ENCODE results near the gene CABP1.

CABP1 gene

DNA sequence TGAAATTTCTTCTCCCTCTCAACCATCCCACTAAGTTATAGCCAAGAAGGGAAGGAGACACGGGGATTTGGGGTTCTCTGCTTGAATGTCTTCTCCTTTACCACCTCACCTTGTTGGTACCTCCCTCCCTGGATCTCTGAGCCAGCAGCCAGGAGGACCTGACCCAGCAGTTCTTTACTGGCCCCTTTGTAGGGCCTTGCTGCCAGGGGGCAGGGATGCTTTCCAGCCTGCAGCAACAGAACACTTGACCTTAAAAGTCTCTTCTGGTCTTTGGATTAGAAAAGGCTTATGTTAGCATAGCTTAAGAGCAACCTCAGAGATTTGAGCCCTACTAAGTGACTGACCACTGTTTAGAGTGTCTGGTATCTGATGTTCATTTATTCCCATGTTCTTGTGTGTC, 56.9 kb downstream of the CABP1 start:
- no peak overlapping the region for H4K5ac ChIP-seq (ENCODE audit: low read length)
- H3K9ac ChIP-seq (ENCODE audit: low read length) = no peak overlapping the region
- WGBS (ENCODE audit: extremely low coverage, insufficient coverage, low lambda C conversion rate) = no CpG with 5 or more reads among the region's 1 CpG
- peaks cover 13% of the 10 kb centered on the region for H3K79me2 ChIP-seq (ENCODE audit: control insufficient read depth, insufficient read depth, low read length)
- DNase-seq = no peak
- H4K8ac ChIP-seq (ENCODE audit: low read depth, low read length) = no peak overlapping the region
- H2AK5ac ChIP-seq (ENCODE audit: low read length) = no peak overlapping the region
- no peak overlapping the region for H3K4me3 ChIP-seq (ENCODE audit: low read length)
- H3K36me3 ChIP-seq (ENCODE audit: control insufficient read depth, insufficient read depth, low read length) = peaks cover 23% of the 10 kb centered on the region
- H3K27ac ChIP-seq (ENCODE audit: low read depth, low read length) = no peak overlapping the region
- peaks cover 15% of the 10 kb centered on the region for H3K79me1 ChIP-seq (ENCODE audit: low read length)
- no peak overlapping the region for H2BK15ac ChIP-seq (replicated peaks; ENCODE audit: low read depth)
- no peak overlapping the region for H2BK120ac ChIP-seq (ENCODE audit: low read depth, low read length)
- no peak overlapping the region for H3K56ac ChIP-seq (ENCODE audit: low read length)
- H3K27me3 ChIP-seq (ENCODE audit: insufficient read depth, low read length, poor library complexity) = no peaks in the 10 kb centered on the region
- no peak overlapping the region for H2BK5ac ChIP-seq (ENCODE audit: low read length)
- no peak overlapping the region for H3K18ac ChIP-seq (ENCODE audit: low read length)
- no peak overlapping the region for H3K4me2 ChIP-seq (ENCODE audit: low read length)
- H3K4ac ChIP-seq (ENCODE audit: low read depth, low read length) = no peak overlapping the region
- H3K23ac ChIP-seq (ENCODE audit: low read length) = no peak overlapping the region
- H3K4me1 ChIP-seq (ENCODE audit: control insufficient read depth, low read depth, low read length) = no peaks in the 10 kb centered on the region

DNA sequence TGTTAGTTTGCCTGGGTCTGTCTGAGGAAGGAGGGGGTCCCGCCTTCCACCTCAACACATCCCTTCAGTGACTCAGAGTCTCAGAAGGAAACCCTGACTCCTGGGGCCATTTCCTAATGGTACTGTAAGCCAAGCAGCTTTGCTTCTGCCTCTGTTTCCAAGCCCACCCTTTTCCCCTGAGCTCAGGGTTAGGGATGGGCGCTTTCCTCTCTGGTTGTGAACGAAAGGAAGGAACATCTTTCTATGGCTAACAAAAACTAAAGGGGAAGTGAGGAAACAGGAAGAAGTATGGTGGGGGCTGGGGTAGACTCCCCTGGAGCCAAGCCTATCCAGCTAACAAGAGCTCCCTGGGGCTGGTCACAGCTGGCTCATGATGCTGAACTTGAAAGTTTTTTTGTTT, 58.2 kb downstream of the CABP1 start:
- WGBS (ENCODE audit: extremely low coverage, insufficient coverage, low lambda C conversion rate) = no CpG with 5 or more reads among the region's 3 CpGs
- Histone ChIP-seq H3K9ac (ENCODE audit: low read length) (no peak overlapping the region), H3K4me2 (ENCODE audit: low read length) (no peak overlapping the region), H4K8ac (ENCODE audit: low read depth, low read length) (no peak overlapping the region), H3K18ac (ENCODE audit: low read length) (no peak overlapping the region), H3K27me3 (ENCODE audit: insufficient read depth, low read length, poor library complexity) (no peaks in the 10 kb centered on the region), H3K4me3 (ENCODE audit: low read length) (no peak overlapping the region), H2AK5ac (ENCODE audit: low read length) (no peak overlapping the region), H3K4ac (ENCODE audit: low read depth, low read length) (no peak overlapping the region), H2BK120ac (ENCODE audit: low read depth, low read length) (no peak overlapping the region), H3K4me1 (ENCODE audit: control insufficient read depth, low read depth, low read length) (no peaks in the 10 kb centered on the region), H3K79me1 (ENCODE audit: low read length) (peaks cover 6% of the 10 kb centered on the region), H2BK5ac (ENCODE audit: low read length) (no peak overlapping the region), H3K36me3 (ENCODE audit: control insufficient read depth, insufficient read depth, low read length) (peaks cover 26% of the 10 kb centered on the region), H3K23ac (ENCODE audit: low read length) (no peak overlapping the region), H3K56ac (ENCODE audit: low read length) (no peak overlapping the region), H4K5ac (ENCODE audit: low read length) (no peak overlapping the region), H3K79me2 (ENCODE audit: control insufficient read depth, insufficient read depth, low read length) (peaks cover 2% of the 10 kb centered on the region), H2BK15ac (replicated peaks; ENCODE audit: low read depth) (no peak overlapping the region), H3K27ac (ENCODE audit: low read depth, low read length) (no peak overlapping the region)
- DNase-seq = no peak

DNA sequence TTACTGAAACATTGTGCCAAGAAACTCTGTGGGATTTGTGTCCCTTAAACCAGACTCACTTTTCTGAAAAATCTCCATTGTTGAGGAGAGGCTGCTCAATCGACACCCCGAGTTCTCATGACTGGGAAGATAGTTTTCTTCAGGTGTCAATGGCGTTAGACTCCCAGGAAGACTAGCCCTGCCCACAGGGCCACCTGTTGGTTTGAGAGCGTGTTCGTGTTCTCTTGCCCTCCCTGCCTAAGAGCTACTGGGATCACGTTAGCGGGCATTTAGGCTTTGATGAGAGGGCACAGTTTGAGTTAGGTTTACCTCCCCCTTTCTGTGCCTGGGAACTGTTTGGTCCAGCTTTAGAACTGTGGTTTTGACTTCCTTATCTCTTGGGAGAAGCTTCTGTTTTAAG, 59.1 kb downstream of the CABP1 start:
- H2BK15ac ChIP-seq (replicated peaks; ENCODE audit: low read depth) = no peak overlapping the region
- no peaks in the 10 kb centered on the region for H3K27me3 ChIP-seq (ENCODE audit: insufficient read depth, low read length, poor library complexity)
- WGBS (ENCODE audit: extremely low coverage, insufficient coverage, low lambda C conversion rate) = no CpG with 5 or more reads among the region's 7 CpGs
- no peak overlapping the region for H4K5ac ChIP-seq (ENCODE audit: low read length)
- no peak overlapping the region for H3K27ac ChIP-seq (ENCODE audit: low read depth, low read length)
- H3K9ac ChIP-seq (ENCODE audit: low read length) = no peak overlapping the region
- H3K79me1 ChIP-seq (ENCODE audit: low read length) = peaks cover 1% of the 10 kb centered on the region
- no peak overlapping the region for H3K4ac ChIP-seq (ENCODE audit: low read depth, low read length)
- no peak overlapping the region for H4K8ac ChIP-seq (ENCODE audit: low read depth, low read length)
- no peak overlapping the region for H3K56ac ChIP-seq (ENCODE audit: low read length)
- no peak overlapping the region for H3K4me2 ChIP-seq (ENCODE audit: low read length)
- peaks cover 20% of the 10 kb centered on the region for H3K36me3 ChIP-seq (ENCODE audit: control insufficient read depth, insufficient read depth, low read length)
- DNase-seq = no peak
- H3K23ac ChIP-seq (ENCODE audit: low read length) = no peak overlapping the region
- no peak overlapping the region for H2AK5ac ChIP-seq (ENCODE audit: low read length)
- H3K79me2 ChIP-seq (ENCODE audit: control insufficient read depth, insufficient read depth, low read length) = no peaks in the 10 kb centered on the region
- H3K4me1 ChIP-seq (ENCODE audit: control insufficient read depth, low read depth, low read length) = no peaks in the 10 kb centered on the region
- no peak overlapping the region for H3K18ac ChIP-seq (ENCODE audit: low read length)
- H2BK5ac ChIP-seq (ENCODE audit: low read length) = no peak overlapping the region
- H2BK120ac ChIP-seq (ENCODE audit: low read depth, low read length) = no peak overlapping the region
- H3K4me3 ChIP-seq (ENCODE audit: low read length) = no peak overlapping the region

DNA sequence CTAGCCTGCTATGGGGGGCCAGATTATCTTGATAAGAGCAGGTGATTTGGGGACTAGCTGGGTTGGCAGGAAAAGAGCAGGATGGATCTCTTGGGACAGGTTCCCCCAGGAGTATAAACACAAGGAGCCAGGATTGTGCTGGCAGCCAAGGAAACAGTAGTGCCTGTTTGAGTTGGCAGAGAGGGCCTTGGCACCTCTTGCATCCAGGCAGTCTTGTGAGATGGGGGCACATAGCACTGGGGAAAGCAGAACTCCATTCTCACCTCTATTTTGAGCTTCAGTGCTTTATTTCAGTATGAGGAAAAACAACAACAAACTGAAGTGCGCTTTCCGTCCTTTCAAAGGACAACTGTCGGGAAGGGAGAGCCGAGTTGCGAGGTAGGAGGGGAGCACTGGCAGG, 60.5 kb downstream of the CABP1 start:
- no peak overlapping the region for H3K4ac ChIP-seq (ENCODE audit: low read depth, low read length)
- H3K18ac ChIP-seq (ENCODE audit: low read length) = no peak overlapping the region
- no peaks in the 10 kb centered on the region for H3K79me1 ChIP-seq (ENCODE audit: low read length)
- no peak overlapping the region for H3K27ac ChIP-seq (ENCODE audit: low read depth, low read length)
- no peak overlapping the region for H4K5ac ChIP-seq (ENCODE audit: low read length)
- H2BK120ac ChIP-seq (ENCODE audit: low read depth, low read length) = no peak overlapping the region
- no peak overlapping the region for H2BK15ac ChIP-seq (replicated peaks; ENCODE audit: low read depth)
- H3K9ac ChIP-seq (ENCODE audit: low read length) = no peak overlapping the region
- no peak overlapping the region for H3K56ac ChIP-seq (ENCODE audit: low read length)
- H3K79me2 ChIP-seq (ENCODE audit: control insufficient read depth, insufficient read depth, low read length) = no peaks in the 10 kb centered on the region
- H3K27me3 ChIP-seq (ENCODE audit: insufficient read depth, low read length, poor library complexity) = no peaks in the 10 kb centered on the region
- H3K4me3 ChIP-seq (ENCODE audit: low read length) = no peak overlapping the region
- peaks cover 17% of the 10 kb centered on the region for H3K36me3 ChIP-seq (ENCODE audit: control insufficient read depth, insufficient read depth, low read length)
- DNase-seq = no peak
- no peak overlapping the region for H2BK5ac ChIP-seq (ENCODE audit: low read length)
- H3K4me2 ChIP-seq (ENCODE audit: low read length) = no peak overlapping the region
- no peak overlapping the region for H3K23ac ChIP-seq (ENCODE audit: low read length)
- H4K8ac ChIP-seq (ENCODE audit: low read depth, low read length) = no peak overlapping the region
- no peaks in the 10 kb centered on the region for H3K4me1 ChIP-seq (ENCODE audit: control insufficient read depth, low read depth, low read length)
- WGBS (ENCODE audit: extremely low coverage, insufficient coverage, low lambda C conversion rate) = no CpG with 5 or more reads among the region's 5 CpGs
- H2AK5ac ChIP-seq (ENCODE audit: low read length) = no peak overlapping the region

DNA sequence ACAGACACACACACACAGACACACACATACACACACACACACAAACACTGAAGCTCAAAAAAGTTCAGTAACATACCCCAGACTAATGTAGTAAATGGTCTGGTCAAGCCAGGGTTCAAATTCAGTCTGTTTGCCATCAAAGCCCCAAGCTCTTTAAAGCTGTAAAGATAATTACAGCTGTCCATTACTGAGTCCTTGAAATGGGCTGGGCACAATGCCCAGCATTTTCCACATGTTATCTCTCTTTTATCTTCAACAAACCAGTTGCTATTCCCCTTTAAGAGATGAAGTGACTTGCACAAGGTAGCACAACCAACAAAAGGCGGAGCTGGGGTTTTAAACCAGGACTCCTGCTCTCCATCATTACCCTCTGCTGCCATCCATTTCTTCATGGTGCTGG, 62.2 kb downstream of the CABP1 start:
- DNase-seq = no peak
- H3K56ac ChIP-seq (ENCODE audit: low read length) = no peak overlapping the region
- H3K79me2 ChIP-seq (ENCODE audit: control insufficient read depth, insufficient read depth, low read length) = no peaks in the 10 kb centered on the region
- H3K23ac ChIP-seq (ENCODE audit: low read length) = no peak overlapping the region
- no peak overlapping the region for H3K27ac ChIP-seq (ENCODE audit: low read depth, low read length)
- no peaks in the 10 kb centered on the region for H3K27me3 ChIP-seq (ENCODE audit: insufficient read depth, low read length, poor library complexity)
- H2AK5ac ChIP-seq (ENCODE audit: low read length) = no peak overlapping the region
- no peak overlapping the region for H3K4ac ChIP-seq (ENCODE audit: low read depth, low read length)
- WGBS (ENCODE audit: extremely low coverage, insufficient coverage, low lambda C conversion rate) = no CpG with 5 or more reads among the region's 1 CpG
- H3K4me1 ChIP-seq (ENCODE audit: control insufficient read depth, low read depth, low read length) = no peaks in the 10 kb centered on the region
- H2BK120ac ChIP-seq (ENCODE audit: low read depth, low read length) = no peak overlapping the region
- H2BK15ac ChIP-seq (replicated peaks; ENCODE audit: low read depth) = no peak overlapping the region
- no peak overlapping the region for H4K8ac ChIP-seq (ENCODE audit: low read depth, low read length)
- H3K36me3 ChIP-seq (ENCODE audit: control insufficient read depth, insufficient read depth, low read length) = peaks cover 12% of the 10 kb centered on the region
- no peak overlapping the region for H3K9ac ChIP-seq (ENCODE audit: low read length)
- no peaks in the 10 kb centered on the region for H3K79me1 ChIP-seq (ENCODE audit: low read length)
- no peak overlapping the region for H3K4me2 ChIP-seq (ENCODE audit: low read length)
- no peak overlapping the region for H2BK5ac ChIP-seq (ENCODE audit: low read length)
- no peak overlapping the region for H4K5ac ChIP-seq (ENCODE audit: low read length)
- H3K4me3 ChIP-seq (ENCODE audit: low read length) = no peak overlapping the region
- no peak overlapping the region for H3K18ac ChIP-seq (ENCODE audit: low read length)

DNA sequence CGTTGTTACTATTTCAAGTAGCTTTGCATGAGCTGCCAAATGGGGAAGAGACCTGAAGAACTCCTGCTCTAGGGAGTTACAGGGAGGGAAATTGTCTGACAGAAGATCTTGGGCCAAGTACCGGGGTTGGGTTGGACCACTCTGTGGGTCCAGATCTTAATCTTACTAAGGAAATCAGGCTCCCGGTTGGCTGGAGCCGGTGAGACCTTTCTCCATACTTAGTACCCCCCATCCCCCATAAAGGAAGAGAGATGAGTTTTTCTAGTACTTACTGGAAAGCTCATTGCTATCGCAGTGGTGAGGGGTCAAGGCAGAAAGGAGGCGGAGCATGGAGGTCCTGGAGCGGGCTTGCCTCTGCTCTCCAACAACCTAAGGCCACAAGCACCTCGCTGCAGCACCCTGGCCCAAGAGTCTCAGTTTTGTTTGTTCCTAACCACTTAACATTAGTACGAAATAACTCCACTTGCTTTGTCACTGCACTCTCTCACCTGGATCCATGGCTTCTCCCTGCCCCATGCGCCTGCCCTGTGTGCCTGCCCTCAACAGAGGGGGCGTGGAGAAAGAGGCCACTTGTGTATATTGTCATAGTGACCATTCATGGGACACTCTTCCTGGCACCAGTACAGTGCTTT, 63.0 kb downstream of the CABP1 start:
- no peak overlapping the region for H3K4me2 ChIP-seq (ENCODE audit: low read length)
- no peak overlapping the region for H3K4ac ChIP-seq (ENCODE audit: low read depth, low read length)
- no peak overlapping the region for H3K18ac ChIP-seq (ENCODE audit: low read length)
- H4K8ac ChIP-seq (ENCODE audit: low read depth, low read length) = no peak overlapping the region
- H2BK5ac ChIP-seq (ENCODE audit: low read length) = no peak overlapping the region
- WGBS (ENCODE audit: extremely low coverage, insufficient coverage, low lambda C conversion rate) = no CpG with 5 or more reads among the region's 11 CpGs
- DNase-seq = no peak
- H3K27me3 ChIP-seq (ENCODE audit: insufficient read depth, low read length, poor library complexity) = no peaks in the 10 kb centered on the region
- no peak overlapping the region for H3K23ac ChIP-seq (ENCODE audit: low read length)
- H3K27ac ChIP-seq (ENCODE audit: low read depth, low read length) = no peak overlapping the region
- H3K4me1 ChIP-seq (ENCODE audit: control insufficient read depth, low read depth, low read length) = no peaks in the 10 kb centered on the region
- H4K5ac ChIP-seq (ENCODE audit: low read length) = no peak overlapping the region
- no peak overlapping the region for H2BK120ac ChIP-seq (ENCODE audit: low read depth, low read length)
- H3K56ac ChIP-seq (ENCODE audit: low read length) = no peak overlapping the region
- H3K36me3 ChIP-seq (ENCODE audit: control insufficient read depth, insufficient read depth, low read length) = peaks cover 12% of the 10 kb centered on the region
- H2AK5ac ChIP-seq (ENCODE audit: low read length) = no peak overlapping the region
- H2BK15ac ChIP-seq (replicated peaks; ENCODE audit: low read depth) = no peak overlapping the region
- no peaks in the 10 kb centered on the region for H3K79me1 ChIP-seq (ENCODE audit: low read length)
- no peak overlapping the region for H3K4me3 ChIP-seq (ENCODE audit: low read length)
- H3K79me2 ChIP-seq (ENCODE audit: control insufficient read depth, insufficient read depth, low read length) = no peaks in the 10 kb centered on the region
- H3K9ac ChIP-seq (ENCODE audit: low read length) = no peak overlapping the region
